GM12891 (cell line): ENCODE results near the gene CNIH3.

Experiments
- POLR2A ChIP-seq: IDR thresholded peaks from 2 replicates; pipeline ENCODE4 v1.6.1; 2011; ENCODE audit warnings: low read depth, low read length, control low read depth
- POLR2AphosphoS5 ChIP-seq: IDR thresholded peaks from 2 replicates; pipeline ENCODE4 v1.6.1; 2011; ENCODE audit warnings: low read depth, low read length, control low read depth
- POU2F2 ChIP-seq: IDR thresholded peaks from 2 replicates; pipeline ENCODE4 v1.6.1; 2011; ENCODE audit warnings: low read depth, mild to moderate bottlenecking, control low read depth, low read length, moderate library complexity
- SPI1 ChIP-seq: IDR thresholded peaks from 2 replicates; pipeline ENCODE4 v1.6.1; 2011; ENCODE audit warnings: low read depth, low read length, control low read depth
- TAF1 ChIP-seq: IDR thresholded peaks from 2 replicates; pipeline ENCODE4 v1.6.1; 2011; ENCODE audit warnings: low read depth, low read length, control low read depth

- TF ChIP-seq POLR2A (no peak), TAF1 (no peak), POLR2AphosphoS5 (no peak), SPI1 (no peak), POU2F2 (no peak)
Measured at GRCh38 chr1:224780736-224781135, 164.6 kb downstream of the CNIH3 start.
